NCI-H1417 treated with DMSO at 0.1 percent for 48 hours (cell line): ENCODE measurements around the gene S100Z.
A peak's percentile ranks its signal among the peaks of the same experiment; 100 is the strongest.
"Not testable (repeated sequence)": the region's sequence is repeated elsewhere in the genome, so short reads cannot be mapped to it uniquely, and the experiment has no call there.

Experiments used
- DNase-seq: peaks from one replicate; lab custom pipeline; 2025; lab: John Stamatoyannopoulos, UW

The S100Z gene

DNA sequence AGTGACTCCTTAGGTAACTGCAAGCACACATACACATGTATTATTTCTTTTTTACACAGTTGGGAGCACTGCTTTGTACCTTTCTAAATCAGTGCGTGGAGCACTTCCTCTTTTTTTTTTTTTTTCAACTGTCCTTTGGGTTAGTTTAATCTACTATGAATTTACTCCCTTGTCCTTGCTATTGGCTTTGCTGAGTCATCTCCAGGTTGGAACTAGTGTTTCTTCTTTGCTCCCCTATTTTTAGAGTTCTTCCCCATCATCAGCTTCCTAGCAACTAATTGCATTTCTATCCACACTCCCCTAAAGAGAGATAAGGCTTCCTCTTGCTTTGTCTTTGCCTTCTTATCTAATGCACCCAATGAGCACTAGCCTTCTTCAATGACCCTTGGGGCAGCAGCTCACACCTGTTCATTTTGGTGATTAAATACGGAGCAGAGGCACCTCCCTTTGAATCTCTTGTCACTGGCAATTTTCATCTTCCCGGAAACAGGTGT lies 24.3 kb downstream of the S100Z start:
- DNase-seq: peak; percentile 84

GRCh38 chr5:76888733-76889300 lies 39.0 kb downstream of the S100Z start:
- DNase-seq: no peak

DNA sequence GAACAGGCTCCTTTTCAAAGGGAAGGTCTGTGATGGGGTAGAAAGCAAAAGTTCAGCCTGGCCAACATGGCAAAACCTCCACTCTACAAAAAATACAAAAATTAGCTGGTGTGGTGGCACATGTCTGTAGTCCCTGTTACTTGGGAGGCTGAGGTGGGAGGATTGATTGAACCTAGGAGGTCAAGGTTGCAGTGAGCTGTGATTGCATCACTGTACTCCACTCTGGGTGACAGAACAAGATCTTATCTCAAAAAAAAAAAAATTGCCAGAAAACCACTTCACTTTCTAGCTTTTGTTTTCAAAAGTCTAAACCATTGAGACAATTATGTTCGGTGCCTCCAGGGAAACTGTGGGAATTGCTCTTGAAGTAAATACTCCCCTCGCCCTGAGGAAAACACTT lies 43.5 kb downstream of the S100Z start:
- no peak for DNase-seq

DNA sequence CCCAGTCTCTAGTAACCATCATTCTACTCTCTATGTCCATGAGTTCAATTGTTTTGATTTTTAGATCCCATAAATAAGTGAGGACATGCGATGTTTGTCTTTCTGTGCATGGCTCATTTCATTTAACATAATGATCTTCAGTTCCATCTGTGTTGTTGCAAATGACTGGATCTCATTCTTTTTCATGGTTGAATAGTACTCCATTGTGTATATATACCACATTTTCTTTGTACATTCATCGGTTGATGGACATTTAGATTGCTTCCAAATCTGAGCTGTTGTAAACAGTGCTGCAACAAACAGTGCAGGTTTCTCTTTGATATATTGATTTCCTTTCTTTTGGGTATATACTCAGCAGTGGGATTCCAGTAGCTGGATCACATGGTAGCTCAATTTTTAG lies 46.4 kb downstream of the S100Z start:
- DNase-seq: no peak

GRCh38 chr5:76901522-76901921 lies 51.7 kb downstream of the S100Z start:
- DNase-seq: no peak

GRCh38 chr5:76908166-76908565 lies 58.4 kb downstream of the S100Z start:
- no peak for DNase-seq

GRCh38 chr5:76910344-76910933 lies 60.6 kb downstream of the S100Z start:
- not testable (repeated sequence) for DNase-seq

DNA sequence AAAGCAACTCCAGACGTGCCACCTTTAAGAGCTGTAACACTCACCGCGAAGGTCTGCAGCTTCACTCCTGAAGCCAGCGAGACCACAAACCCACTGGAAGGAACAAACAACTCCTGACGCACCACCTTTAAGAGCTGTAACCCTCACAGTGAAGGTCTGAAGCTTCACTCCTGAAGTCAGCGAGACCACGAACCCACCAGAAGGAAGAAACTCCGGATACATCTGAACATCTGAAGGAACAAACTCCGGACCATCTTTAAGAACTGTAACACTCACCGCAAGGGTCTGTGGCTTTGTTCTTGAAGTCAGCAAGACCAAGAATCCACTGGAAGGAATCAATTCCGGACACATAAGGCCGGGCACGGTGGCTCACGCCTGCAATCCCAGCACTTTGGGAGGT lies 64.9 kb downstream of the S100Z start:
- DNase-seq: not testable (repeated sequence)

DNA sequence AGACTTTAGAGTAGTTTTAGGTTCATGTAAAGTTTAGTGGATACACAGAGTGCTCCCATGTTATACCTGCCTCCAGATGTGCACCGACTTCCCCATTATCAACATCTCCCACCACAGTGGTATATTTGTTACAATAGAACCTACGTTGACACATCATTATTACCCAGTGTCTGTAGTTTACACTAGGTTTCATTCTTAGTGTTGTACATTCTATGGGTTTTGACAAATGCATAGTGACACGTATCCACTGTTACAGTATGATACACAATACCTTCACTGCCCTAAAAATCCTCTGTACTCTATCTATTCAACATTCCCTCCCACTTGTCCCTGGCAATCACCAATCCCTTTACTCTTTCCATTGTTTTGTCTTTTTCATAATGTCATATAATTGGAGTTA lies 68.7 kb downstream of the S100Z start:
- DNase-seq: no peak

- DNase-seq: no peak
Observed at GRCh38 chr5:76920491-76920890, 70.7 kb downstream of the S100Z start.

GRCh38 chr5:76926329-76927105 lies 76.7 kb downstream of the S100Z start:
- no peak for DNase-seq

DNA sequence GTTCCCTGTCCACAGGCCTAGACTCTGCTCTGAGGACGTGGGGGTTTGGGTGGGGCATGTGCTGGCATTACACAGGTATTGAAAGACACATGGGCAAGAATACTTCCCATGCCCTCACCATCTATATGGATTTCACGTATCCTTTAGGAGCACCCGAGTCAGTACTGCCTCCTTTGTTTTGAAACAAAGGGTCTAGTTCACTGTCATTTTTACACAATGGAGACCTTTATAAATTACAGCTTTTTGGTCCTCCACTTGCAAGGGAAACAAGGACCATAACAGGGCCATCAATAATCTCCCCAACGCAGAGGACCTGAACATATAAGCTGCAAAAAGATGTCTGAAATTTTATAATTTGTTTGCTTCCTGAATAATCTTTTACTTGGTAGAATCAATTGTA lies 78.1 kb downstream of the S100Z start:
- DNase-seq: no peak

GRCh38 chr5:76930083-76930482 lies 80.3 kb downstream of the S100Z start:
- no peak for DNase-seq

GRCh38 chr5:76938177-76938576 lies 88.4 kb downstream of the S100Z start:
- DNase-seq: no peak

GRCh38 chr5:76941000-76941399 lies 91.2 kb downstream of the S100Z start:
- no peak for DNase-seq

DNA sequence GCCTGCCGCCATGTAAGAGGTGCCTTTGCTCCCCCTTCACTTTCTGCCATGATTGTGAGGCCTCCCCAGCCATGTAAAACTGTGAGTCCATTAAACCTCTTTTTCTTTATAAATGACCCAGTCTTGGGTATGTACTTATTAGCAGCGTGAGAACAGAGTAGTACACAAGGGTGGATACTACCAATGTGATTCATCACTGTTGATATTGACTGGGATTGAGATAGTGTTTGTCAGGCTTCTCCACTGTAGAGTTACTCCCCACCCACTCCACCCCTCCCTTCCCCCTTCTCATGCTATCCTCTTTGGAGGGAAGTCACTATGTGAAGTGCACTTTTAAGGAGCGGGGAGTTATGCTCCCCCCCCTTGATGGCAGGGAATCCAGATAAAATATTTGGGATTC lies 91.6 kb downstream of the S100Z start:
- no peak for DNase-seq

DNA sequence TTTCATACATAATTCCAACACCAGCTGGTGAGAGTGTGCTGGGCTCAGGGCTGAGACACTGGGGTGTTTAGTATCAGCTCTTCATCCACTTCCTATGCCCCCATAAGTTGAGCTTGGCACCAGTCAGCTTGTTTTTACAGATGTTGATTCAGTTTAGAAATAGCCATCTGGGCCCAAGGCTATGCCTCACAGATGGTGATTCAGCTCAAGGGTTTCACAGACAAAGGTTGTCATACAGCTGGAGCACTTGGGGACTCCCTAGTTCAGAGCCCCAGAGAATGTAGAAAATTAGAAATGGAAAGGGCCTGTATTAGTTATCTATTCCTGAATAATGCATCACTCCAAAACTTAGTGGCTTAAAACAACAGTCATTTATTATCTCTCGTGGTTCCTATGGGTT lies 92.8 kb downstream of the S100Z start:
- no peak for DNase-seq

DNA sequence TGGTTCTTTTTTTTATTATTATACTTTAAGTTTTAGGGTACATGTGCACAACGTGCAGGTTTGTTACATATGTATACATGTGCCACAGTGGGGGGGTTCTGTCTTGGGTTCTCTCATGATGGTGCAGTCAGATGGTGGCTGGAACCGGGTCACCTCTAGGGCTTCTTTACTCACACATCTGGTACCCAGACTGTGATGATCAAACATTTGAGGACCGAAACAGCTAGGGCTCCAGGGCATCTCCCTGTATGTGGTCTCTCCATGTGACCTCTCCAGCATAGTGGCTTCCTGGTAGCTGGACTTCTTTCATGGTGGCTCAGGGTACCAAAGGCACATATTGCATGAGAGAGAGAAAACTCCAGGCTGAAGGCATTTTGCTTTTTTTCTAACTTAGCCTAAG lies 93.2 kb downstream of the S100Z start:
- no peak for DNase-seq

DNA sequence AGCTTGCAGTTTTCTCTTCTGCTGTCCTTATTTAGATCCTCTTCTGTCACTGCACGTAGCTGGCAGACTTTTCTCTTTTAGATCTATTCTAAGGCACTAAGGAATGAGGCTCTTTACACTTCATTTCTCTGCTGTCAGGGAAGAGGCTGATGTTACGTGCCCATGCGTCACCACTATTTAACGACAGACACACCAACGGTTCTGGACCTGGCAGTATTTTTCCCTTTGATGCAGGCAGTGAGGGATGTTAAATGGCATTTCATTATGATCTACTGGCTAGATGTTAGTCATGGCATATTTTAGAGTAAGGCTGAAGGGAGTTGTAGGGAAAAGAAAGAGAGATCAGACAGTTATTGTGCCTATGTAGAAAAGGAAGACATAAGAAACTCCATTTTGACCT lies 94.8 kb downstream of the S100Z start:
- no peak for DNase-seq

DNA sequence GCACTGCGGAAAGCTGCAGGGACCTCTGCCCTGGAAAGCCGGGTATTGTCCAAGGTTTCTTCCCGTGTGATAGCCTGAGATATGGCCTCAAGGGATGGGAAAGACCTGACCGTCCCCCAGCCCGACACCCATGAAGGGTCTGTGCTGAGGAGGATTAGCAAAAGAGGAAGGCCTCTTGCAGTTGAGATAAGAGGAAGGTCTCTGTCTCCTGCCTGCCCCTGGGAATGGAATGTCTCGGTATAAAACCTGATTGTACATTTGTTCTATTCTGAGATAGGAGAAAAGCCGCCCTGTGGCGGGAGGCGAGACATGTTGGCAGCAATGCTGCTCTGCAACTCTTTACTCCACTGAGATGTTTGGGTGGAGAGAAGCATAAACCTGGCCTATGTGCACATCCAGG lies 95.4 kb downstream of the S100Z start:
- not testable (repeated sequence) for DNase-seq

DNA sequence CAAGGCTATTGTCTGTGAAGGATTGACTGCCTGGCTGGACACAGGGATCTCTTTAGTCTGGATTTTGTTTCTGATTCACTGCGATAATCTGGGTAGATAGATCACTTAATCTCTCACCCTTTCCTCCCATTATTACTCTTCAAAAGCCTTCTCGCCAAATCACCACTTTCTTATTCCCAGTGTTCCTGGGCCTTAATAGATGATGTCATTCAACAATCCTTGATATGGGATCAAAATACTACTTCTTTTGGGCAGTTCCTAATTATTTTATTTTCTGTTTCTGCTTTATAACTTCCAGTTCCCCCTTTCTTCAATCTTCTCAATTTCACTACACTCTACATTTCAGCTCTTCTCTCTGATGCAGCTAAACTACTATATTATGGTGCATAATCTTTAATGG lies 96.3 kb downstream of the S100Z start:
- no peak for DNase-seq

- no peak for DNase-seq
Observed at GRCh38 chr5:76947082-76947503, 97.3 kb downstream of the S100Z start.

DNA sequence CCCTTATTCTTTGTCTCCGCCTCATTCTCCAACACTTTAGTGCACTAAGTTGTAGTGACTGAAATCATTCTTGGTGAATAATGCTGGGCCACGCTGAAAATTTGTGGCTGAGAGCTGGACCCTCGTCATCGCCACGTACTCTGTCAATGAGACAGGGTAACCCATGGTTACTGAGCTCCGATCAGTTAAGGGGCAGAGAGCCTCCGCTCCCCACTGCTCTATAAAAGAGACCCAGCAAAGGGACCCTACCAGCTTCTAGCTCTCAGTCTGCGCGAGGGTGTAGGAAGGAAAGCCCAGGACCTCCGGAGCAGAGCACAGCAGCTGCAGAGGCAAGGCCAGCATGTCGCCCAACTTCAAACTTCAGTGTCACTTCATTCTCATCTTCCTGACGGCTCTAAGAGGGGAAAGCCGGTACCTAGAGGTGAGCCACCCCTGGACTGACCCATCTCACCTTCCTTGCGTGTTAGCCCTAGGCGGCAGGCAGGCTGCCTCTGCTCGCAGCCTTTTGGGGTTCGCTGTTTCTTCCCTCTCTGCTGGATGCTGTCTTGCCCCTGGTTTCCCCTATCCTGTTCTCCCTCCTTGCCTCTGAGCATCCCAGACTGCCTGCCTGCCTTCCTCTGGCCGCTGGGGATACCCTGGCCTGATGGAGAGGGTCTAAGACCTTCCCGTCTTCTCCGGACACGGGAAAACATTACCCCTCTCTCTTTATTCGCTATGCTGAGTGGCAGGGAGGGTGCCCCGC lies 103.2 kb downstream of the S100Z start, which contains the start of gene CRHBP:
CRHBP (plus strand) TSS at position 251 of the 742 bp plus-strand sequence; CDS start at position 341, 90 bp downstream.
- DNase-seq: no peak
